ENCODE data around the gene MRPS15.

MRPS15 gene

DNA sequence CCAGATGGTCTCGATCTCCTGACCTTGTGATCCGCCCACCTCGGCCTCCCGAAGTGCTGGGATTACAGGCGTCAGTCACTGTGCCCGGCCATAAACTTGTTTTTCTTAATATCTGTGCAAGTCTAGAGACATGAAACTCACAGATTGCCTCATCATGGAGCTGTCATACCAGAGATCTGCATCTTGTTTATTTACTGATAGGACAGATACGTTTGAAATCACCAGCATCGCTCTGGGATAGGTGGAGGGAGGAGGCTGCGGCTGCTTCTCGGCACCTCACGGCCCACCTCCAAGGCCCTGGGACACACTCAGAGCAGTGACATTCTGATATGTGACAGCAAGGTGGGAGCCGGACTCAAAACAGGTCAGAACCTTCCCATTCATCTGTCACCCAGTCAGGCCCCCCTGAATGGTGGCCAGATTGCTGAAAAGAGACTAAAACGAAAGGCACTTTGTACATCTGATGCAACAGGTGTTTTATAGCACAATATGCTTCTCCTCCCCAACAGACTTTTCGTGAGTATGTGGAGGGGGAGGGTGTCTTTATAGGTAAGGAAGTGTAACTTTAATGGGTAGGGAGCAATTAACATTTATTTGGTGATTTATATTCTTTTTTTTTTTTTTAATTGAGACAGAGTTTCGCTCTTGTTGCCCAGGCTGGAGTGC is 48.4 kb downstream of the MRPS15 start:
- H3K4me1 ChIP-seq (ENCODE audit: control insufficient read depth in 1 of 2, insufficient read depth in 2 of 2, low read length in 2 of 2), result peaks cover 0 to 5% of the 10 kb centered on the region in 2 donors
- peaks cover 0 to 8% of the 10 kb centered on the region in 2 donors for H3K36me3 ChIP-seq (ENCODE audit: control insufficient read depth in 1 of 2, insufficient read depth in 2 of 2, low read length in 2 of 2)
- no peaks in the 10 kb centered on the region for H3K9me3 ChIP-seq (ENCODE audit: control insufficient read depth in 1 of 2, low read length in 2 of 2)

DNA sequence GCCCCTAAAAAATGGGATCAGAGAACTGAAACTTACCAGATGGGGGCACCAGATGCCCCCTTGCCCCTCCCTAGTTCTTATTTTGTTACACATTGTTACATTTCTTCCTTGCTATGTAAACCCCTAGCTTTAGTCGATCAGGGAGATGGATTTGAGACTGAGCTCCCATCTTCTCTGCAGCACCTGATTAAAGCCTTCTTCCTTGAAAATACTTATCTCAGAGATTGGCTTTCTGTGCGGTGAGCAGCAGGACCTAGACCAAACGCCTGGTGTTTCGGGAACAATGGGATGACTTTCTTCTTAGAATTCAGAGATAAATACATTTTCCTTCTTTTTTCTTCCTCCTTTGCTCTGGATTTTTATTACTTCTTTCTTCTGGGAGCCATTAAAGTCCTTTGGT is 49.8 kb downstream of the MRPS15 start:
- Histone ChIP-seq H3K36me3 (ENCODE audit: control insufficient read depth in 1 of 2, insufficient read depth in 2 of 2, low read length in 2 of 2) (peaks cover 0 to 8% of the 10 kb centered on the region in 2 donors), H3K4me3 (ENCODE audit: low read depth in 1 of 2, low read length in 2 of 2) (no peak overlapping the region), H3K27ac (ENCODE audit: low read length) (no peak overlapping the region), H3K4me1 (ENCODE audit: control insufficient read depth in 1 of 2, insufficient read depth in 2 of 2, low read length in 2 of 2) (no peaks in the 10 kb centered on the region), H3K9me3 (ENCODE audit: control insufficient read depth in 1 of 2, low read length in 2 of 2) (no peaks in the 10 kb centered on the region), H3K27me3 (ENCODE audit: low read depth, low read length) (no peaks in the 10 kb centered on the region)

More for the DNA sequence above, 48.4 kb downstream of the MRPS15 start:
- Histone ChIP-seq H3K27ac (ENCODE audit: low read length) (no peak overlapping the region), H3K27me3 (ENCODE audit: low read depth, low read length) (no peaks in the 10 kb centered on the region), H3K4me3 (ENCODE audit: low read depth in 1 of 2, low read length in 2 of 2) (no peak overlapping the region)

DNA sequence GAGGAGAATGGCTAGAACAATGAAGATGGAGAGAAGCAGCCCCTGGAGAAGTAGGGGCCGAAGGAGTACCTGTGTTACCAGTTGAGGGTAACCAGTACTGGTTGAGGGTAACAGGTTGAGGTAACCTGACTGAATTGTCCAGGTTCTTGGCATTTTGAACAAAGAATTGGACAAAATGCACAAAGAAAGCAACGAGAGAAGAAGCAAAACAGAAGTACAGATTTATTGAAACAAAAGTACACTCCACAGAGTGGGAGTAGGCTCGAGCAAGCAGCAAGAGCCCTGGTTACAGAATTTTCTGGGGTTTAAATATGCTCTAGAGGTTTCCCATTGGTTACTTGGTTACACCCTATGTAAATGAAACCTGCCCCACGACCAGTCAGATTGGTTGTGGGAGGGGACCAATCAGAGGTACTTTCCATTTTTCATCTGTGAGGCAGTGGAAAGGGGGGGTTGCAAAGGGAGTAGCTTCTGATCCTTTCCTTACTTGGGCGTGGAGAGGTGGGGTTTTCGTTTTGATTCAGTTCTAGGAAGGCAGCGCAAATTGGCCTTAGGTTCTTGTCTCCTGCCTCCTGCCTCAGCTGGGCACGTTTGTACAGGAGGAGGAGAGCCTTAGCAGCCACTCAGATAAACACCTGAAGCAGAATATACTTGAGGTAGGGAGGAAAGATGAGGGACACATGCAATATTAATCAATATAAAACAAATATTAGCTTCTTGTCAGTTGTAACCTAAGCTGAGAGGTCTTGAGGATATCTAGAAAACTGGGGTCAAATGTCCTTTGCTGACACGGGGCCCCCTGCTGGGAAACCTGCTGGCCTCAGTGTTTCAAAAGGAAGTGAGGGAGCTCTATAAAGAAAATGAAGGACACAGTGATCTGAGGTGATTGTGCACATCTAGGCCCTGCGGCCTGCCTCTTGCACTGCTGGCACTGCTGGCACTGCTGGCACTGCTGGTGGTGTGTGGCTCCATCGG is 52.2 kb downstream of the MRPS15 start:
- Histone ChIP-seq H3K4me3 (ENCODE audit: low read depth in 1 of 2, low read length in 2 of 2) (no peak overlapping the region), H3K36me3 (ENCODE audit: control insufficient read depth in 1 of 2, insufficient read depth in 2 of 2, low read length in 2 of 2) (no peaks in the 10 kb centered on the region), H3K27me3 (ENCODE audit: low read depth, low read length) (no peaks in the 10 kb centered on the region), H3K4me1 (ENCODE audit: control insufficient read depth in 1 of 2, insufficient read depth in 2 of 2, low read length in 2 of 2) (no peaks in the 10 kb centered on the region), H3K9me3 (ENCODE audit: control insufficient read depth in 1 of 2, low read length in 2 of 2) (no peaks in the 10 kb centered on the region), H3K27ac (ENCODE audit: low read length) (no peak overlapping the region)

DNA sequence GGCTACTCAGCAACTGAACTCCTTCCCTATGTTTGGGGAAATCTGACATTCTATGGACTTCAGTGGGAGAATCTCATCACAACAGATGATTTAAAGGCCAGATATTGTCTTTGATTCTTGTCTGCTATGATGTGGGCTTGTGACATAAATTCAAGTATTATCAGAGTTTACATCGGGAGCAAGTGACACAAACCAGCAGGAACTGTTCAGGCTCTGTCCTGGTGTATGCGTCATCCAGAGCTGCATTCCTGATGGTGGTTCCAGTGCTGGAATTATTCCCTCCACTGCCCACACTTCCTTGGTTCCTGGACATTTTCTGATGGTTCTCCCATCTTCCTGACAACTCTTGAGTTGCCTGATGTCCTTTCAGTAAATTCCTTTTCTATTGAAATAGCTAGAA is 55.7 kb downstream of the MRPS15 start:
- Histone ChIP-seq H3K4me3 (ENCODE audit: low read depth in 1 of 2, low read length in 2 of 2) (no peak overlapping the region), H3K4me1 (ENCODE audit: control insufficient read depth in 1 of 2, insufficient read depth in 2 of 2, low read length in 2 of 2) (no peaks in the 10 kb centered on the region), H3K27me3 (ENCODE audit: low read depth, low read length) (no peaks in the 10 kb centered on the region), H3K9me3 (ENCODE audit: control insufficient read depth in 1 of 2, low read length in 2 of 2) (no peaks in the 10 kb centered on the region), H3K27ac (ENCODE audit: low read length) (no peak overlapping the region), H3K36me3 (ENCODE audit: control insufficient read depth in 1 of 2, insufficient read depth in 2 of 2, low read length in 2 of 2) (no peaks in the 10 kb centered on the region)

- Histone ChIP-seq H3K36me3 (ENCODE audit: control insufficient read depth in 1 of 2, insufficient read depth in 2 of 2, low read length in 2 of 2) (no peaks in the 10 kb centered on the region), H3K4me1 (ENCODE audit: control insufficient read depth in 1 of 2, insufficient read depth in 2 of 2, low read length in 2 of 2) (no peaks in the 10 kb centered on the region), H3K27ac (ENCODE audit: low read length) (no peak overlapping the region), H3K27me3 (ENCODE audit: low read depth, low read length) (no peaks in the 10 kb centered on the region), H3K4me3 (ENCODE audit: low read depth in 1 of 2, low read length in 2 of 2) (no peak overlapping the region), H3K9me3 (ENCODE audit: control insufficient read depth in 1 of 2, low read length in 2 of 2) (no peaks in the 10 kb centered on the region)
These were observed 57.7 kb downstream of the MRPS15 start for GRCh38 chr1:36406440-36406839.

Measured in muscle layer of duodenum (tissue), 2 donors.